Astrocyte of the spinal cord (primary cell): Measurements from ENCODE around the gene ALOX5AP.

Experiments used
- DNase-seq: peaks from one replicate; pipeline ENCODE4 v3.0.0; 2011; ENCODE audit warnings: low read depth, low spot score
- H3K4me3 ChIP-seq: 2 replicates; pipeline ENCODE4 v1.5.1; 2011; ENCODE audit warnings: low read depth, mild to moderate bottlenecking, low read length, moderate library complexity
- CTCF ChIP-seq: IDR thresholded peaks from 2 replicates; pipeline ENCODE4 v1.5.1; 2012; ENCODE audit warnings: low read depth, mild to moderate bottlenecking, low read length, inconsistent platforms
- in situ Hi-C: cut with HindIII; loops from 2 replicates; pipeline ENCODE4 v1.10.0; 2017; ENCODE audit warnings: low sequenced_read_pairs

Gene ALOX5AP

GRCh38 chr13:30792285-30793000 lies 57.1 kb downstream of the ALOX5AP start:
- in situ Hi-C loops, result no loop called here
- peak; percentile 97 for DNase-seq
- H3K4me3 ChIP-seq, result no peak overlapping the region
- TF ChIP-seq CTCF, result peak; percentile 67

GRCh38 chr13:30796132-30796572 lies 60.8 kb downstream of the ALOX5AP start:
- no peak for TF ChIP-seq CTCF
- no peak overlapping the region for H3K4me3 ChIP-seq
- in situ Hi-C loops, result no loop called here
- peak; percentile 61 for DNase-seq

- in situ Hi-C loops, result no loop called here
- no peak overlapping the region for H3K4me3 ChIP-seq
- no peak for TF ChIP-seq CTCF
- DNase-seq, result peak; percentile 39
Observed at GRCh38 chr13:30796631-30797601, 61.6 kb downstream of the ALOX5AP start.

GRCh38 chr13:30797847-30798535 lies 62.6 kb downstream of the ALOX5AP start:
- DNase-seq, result no peak
- no peak overlapping the region for H3K4me3 ChIP-seq
- in situ Hi-C loops, result no loop called here
- TF ChIP-seq CTCF, result no peak

GRCh38 chr13:30798776-30799355 lies 63.5 kb downstream of the ALOX5AP start:
- H3K4me3 ChIP-seq, result no peak overlapping the region
- no peak for TF ChIP-seq CTCF
- DNase-seq, result peak; percentile 66
- in situ Hi-C loops, result no loop called here

- DNase-seq, result peak; percentile 58
- TF ChIP-seq CTCF, result no peak
Observed at GRCh38 chr13:30799356-30799824, 64.0 kb downstream of the ALOX5AP start.

More at GRCh38 chr13:30799356-30799824, 64.0 kb downstream of the ALOX5AP start:
- no peak overlapping the region for H3K4me3 ChIP-seq
- in situ Hi-C loops, result no loop called here
